ENCODE data around the gene SLC28A2.
A peak's percentile ranks its signal among the peaks of the same experiment; 100 is the strongest.

GRCh38 chr15:45307230-45307924 lies 55.3 kb downstream of the SLC28A2 start:
- TF ChIP-seq, protein P1, sequence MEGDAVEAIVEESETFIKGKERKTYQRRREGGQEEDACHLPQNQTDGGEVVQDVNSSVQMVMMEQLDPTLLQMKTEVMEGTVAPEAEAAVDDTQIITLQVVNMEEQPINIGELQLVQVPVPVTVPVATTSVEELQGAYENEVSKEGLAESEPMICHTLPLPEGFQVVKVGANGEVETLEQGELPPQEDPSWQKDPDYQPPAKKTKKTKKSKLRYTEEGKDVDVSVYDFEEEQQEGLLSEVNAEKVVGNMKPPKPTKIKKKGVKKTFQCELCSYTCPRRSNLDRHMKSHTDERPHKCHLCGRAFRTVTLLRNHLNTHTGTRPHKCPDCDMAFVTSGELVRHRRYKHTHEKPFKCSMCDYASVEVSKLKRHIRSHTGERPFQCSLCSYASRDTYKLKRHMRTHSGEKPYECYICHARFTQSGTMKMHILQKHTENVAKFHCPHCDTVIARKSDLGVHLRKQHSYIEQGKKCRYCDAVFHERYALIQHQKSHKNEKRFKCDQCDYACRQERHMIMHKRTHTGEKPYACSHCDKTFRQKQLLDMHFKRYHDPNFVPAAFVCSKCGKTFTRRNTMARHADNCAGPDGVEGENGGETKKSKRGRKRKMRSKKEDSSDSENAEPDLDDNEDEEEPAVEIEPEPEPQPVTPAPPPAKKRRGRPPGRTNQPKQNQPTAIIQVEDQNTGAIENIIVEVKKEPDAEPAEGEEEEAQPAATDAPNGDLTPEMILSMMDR (conservative IDR thresholded peaks at IDR 0.05; ENCODE audit: low read length): peak; percentile 76
- no peak for TF ChIP-seq EZH2phosphoT487 (IDR thresholded peaks at IDR 0.05; ENCODE audit: borderline replicate concordance, low read depth, low read length)
